Keratinocyte (primary cell): Measurements from ENCODE around the gene SMOC1. TPM values are rescaled to one million over a fixed set of nuclear protein-coding genes. Genes with fewer than 3 reads are reported as not detected.

ENCODE experiments used
- DNase-seq: peaks from one replicate; pipeline ENCODE4 v3.0.0-alpha.2; 2011; ENCODE audit warnings: low read depth, missing footprints, low spot score
- FAIRE-seq: peaks from 2 replicates; lab custom pipeline; 2011; peaks lifted over from hg19 to GRCh38; lab: Jason Lieb, UNC
- H2AFZ ChIP-seq: 2 replicates; pipeline ENCODE4 v1.6.0; 2012; ENCODE audit warnings: low read length, control low read depth, inconsistent platforms; ENCODE audit not compliant: control insufficient read depth
- H3K27ac ChIP-seq: 2 replicates; pipeline ENCODE4 v1.5.1; 2011; ENCODE audit warnings: low read length; ENCODE audit not compliant: control insufficient read depth, insufficient read depth
- H3K27me3 ChIP-seq: 3 replicates; pipeline ENCODE4 v1.6.0; 2011; ENCODE audit warnings: low read length; ENCODE audit not compliant: control insufficient read depth, insufficient read depth; ENCODE audit errors: extremely low read depth
- H3K36me3 ChIP-seq, 2 experiments: 2 replicates in 1 of 2; 3 replicates in 1 of 2; pipeline ENCODE4 v1.5.1; 2011; ENCODE audit warnings: low read length in 2 of 2, mild to moderate bottlenecking in 1 of 2; ENCODE audit not compliant: control insufficient read depth in 2 of 2, insufficient read depth in 2 of 2; ENCODE audit errors: extremely low read depth in 1 of 2
- H3K4me1 ChIP-seq: 3 replicates; pipeline ENCODE4 v1.5.1; 2011; ENCODE audit warnings: low read length; ENCODE audit not compliant: control insufficient read depth, insufficient read depth; ENCODE audit errors: extremely low read depth
- H3K4me2 ChIP-seq: 3 replicates; pipeline ENCODE4 v1.6.0; 2011; ENCODE audit warnings: low read depth, low read length; ENCODE audit not compliant: control insufficient read depth, insufficient read depth; ENCODE audit errors: extremely low read depth
- H3K4me3 ChIP-seq, 3 experiments: fragments of 200-600 bp in 1 of 3; sonication (generic) in 1 of 3; 2 replicates in 2 of 3; 3 replicates in 1 of 3; pipeline ENCODE4 v1.5.1; 2011 to 2016; ENCODE audit warnings: low read length in 3 of 3, mild to moderate bottlenecking in 3 of 3, control low read depth in 2 of 3, inconsistent platforms in 1 of 3, low read depth in 1 of 3, mixed read lengths in 1 of 3, mixed run types in 1 of 3, moderate library complexity in 1 of 3; ENCODE audit not compliant: control insufficient read depth in 2 of 3, insufficient read depth in 2 of 3; ENCODE audit errors: extremely low read depth in 1 of 3
- H3K79me2 ChIP-seq: 2 replicates; pipeline ENCODE4 v1.6.0; 2012; ENCODE audit warnings: low read length; ENCODE audit not compliant: control insufficient read depth, insufficient read depth
- H3K9ac ChIP-seq: 3 replicates; pipeline ENCODE4 v1.6.0; 2011; ENCODE audit warnings: low read length; ENCODE audit not compliant: control insufficient read depth, insufficient read depth; ENCODE audit errors: extremely low read depth
- H3K9me1 ChIP-seq: 3 replicates; pipeline ENCODE4 v1.6.0; 2011; ENCODE audit warnings: low read length; ENCODE audit not compliant: control insufficient read depth, insufficient read depth; ENCODE audit errors: extremely low read depth
- H3K9me3 ChIP-seq: 2 replicates; pipeline ENCODE4 v1.5.1; 2012; ENCODE audit warnings: low read depth, low read length; ENCODE audit not compliant: control insufficient read depth
- H4K20me1 ChIP-seq: 3 replicates; pipeline ENCODE4 v1.6.0; 2011; ENCODE audit warnings: low read length; ENCODE audit not compliant: control insufficient read depth, insufficient read depth; ENCODE audit errors: extremely low read depth
- CTCF ChIP-seq, 3 experiments: IDR thresholded peaks in 1 of 3; conservative IDR thresholded peaks in 1 of 3; optimal IDR thresholded peaks in 1 of 3; 2 replicates in 2 of 3; 3 replicates in 1 of 3; pipeline versions ENCODE3 to v1.5.1; 2011; ENCODE audit warnings: low read length in 3 of 3, mild to moderate bottlenecking in 3 of 3, moderate library complexity in 2 of 3, control low read depth in 1 of 3, inconsistent platforms in 1 of 3; ENCODE audit not compliant: insufficient read depth in 2 of 3; ENCODE audit errors: extremely low read depth in 1 of 3
- EZH2 ChIP-seq: IDR thresholded peaks from one replicate; pipeline ENCODE4 v1.6.1; 2012; ENCODE audit warnings: inconsistent platforms, mild to moderate bottlenecking, low read length, moderate library complexity
- dilution Hi-C: fragments of 300-500 bp; cut with MboI; formaldehyde crosslinking; loops from one replicate; pipeline ENCODE4 v1.7.0; 2020; ENCODE audit warnings: low sequenced_read_pairs; ENCODE audit not compliant: extremely low pct_ligation_motif_present
- polyA plus RNA-seq, 5 experiments: library from polyadenylated mRNA; depleted of rRNA in 3 of 5; stranded (reverse) in 3 of 5; stranded (forward) in 1 of 5; unstranded in 1 of 5; fragments of >200 nt; gene quantifications; 1 replicate in 1 of 5; 2 replicates in 3 of 5; 3 replicates in 1 of 5; pipeline versions ENCODE4 v1.2.1 to v1.2.3, GENCODE V29; 2011 to 2012; ENCODE audit warnings: missing spikeins in 2 of 5, low read depth in 1 of 5, low replicate concordance in 1 of 5

SMOC1 gene
- polyA plus RNA-seq, 1 donor (not counting 4 experiments of a cell fraction or from before 2014, with no cell fraction given): 6.0 TPM

GRCh38 chr14:70027785-70028428 is 148.7 kb downstream of the SMOC1 start:
- Histone ChIP-seq H3K36me3 (no peaks in the 10 kb centered on the region), H3K9me3 (no peaks in the 10 kb centered on the region), H3K27me3 (no peaks in the 10 kb centered on the region), H3K4me1 (peaks cover 11% of the 10 kb centered on the region), H3K9ac (no peak overlapping the region), H3K9me1 (no peaks in the 10 kb centered on the region), H3K4me3 (no peak overlapping the region), H4K20me1 (no peaks in the 10 kb centered on the region), H3K79me2 (no peaks in the 10 kb centered on the region), H3K27ac (no peak overlapping the region), H2AFZ (no peak overlapping the region), H3K4me2 (no peak overlapping the region)
- DNase-seq (no peak), FAIRE-seq (peak; percentile 59)
- TF ChIP-seq CTCF (optimal IDR thresholded peaks at IDR 0.05 in 1 of 3, IDR thresholded peaks at IDR 0.05 in 1 of 3, conservative IDR thresholded peaks at IDR 0.05 in 1 of 3; ENCODE audit: extremely low read depth in 1 of 3, insufficient read depth in 2 of 3, low read length in 3 of 3): peak; percentile 84 to 97 (median 90)
- no peak for TF ChIP-seq EZH2
- dilution Hi-C loops: no loop called here

GRCh38 chr14:70029296-70030132 is 150.3 kb downstream of the SMOC1 start:
- no peaks in the 10 kb centered on the region for H3K36me3 ChIP-seq
- dilution Hi-C loops: no loop called here
- no peak overlapping the region for H3K4me3 ChIP-seq
- H3K27me3 ChIP-seq: no peaks in the 10 kb centered on the region
- FAIRE-seq (no peak), DNase-seq (no peak)
- H3K9ac ChIP-seq: no peak overlapping the region
- peaks cover 11% of the 10 kb centered on the region for H3K4me1 ChIP-seq
- H3K9me1 ChIP-seq: no peaks in the 10 kb centered on the region
- no peak overlapping the region for H2AFZ ChIP-seq
- TF ChIP-seq CTCF (optimal IDR thresholded peaks at IDR 0.05 in 1 of 3, IDR thresholded peaks at IDR 0.05 in 1 of 3, conservative IDR thresholded peaks at IDR 0.05 in 1 of 3; ENCODE audit: extremely low read depth in 1 of 3, insufficient read depth in 2 of 3, low read length in 3 of 3) (peak in 1 of 3 experiments; percentile 4), EZH2 (no peak)
- H3K27ac ChIP-seq: no peak overlapping the region
- H3K4me2 ChIP-seq: no peak overlapping the region
- no peaks in the 10 kb centered on the region for H4K20me1 ChIP-seq
- H3K9me3 ChIP-seq: no peaks in the 10 kb centered on the region
- no peaks in the 10 kb centered on the region for H3K79me2 ChIP-seq
